NCI-H187 treated with DMSO at 0.1 percent for 48 hours (cell line): ENCODE results near the gene RTBDN.

Experiments used
- DNase-seq: peaks from one replicate; lab custom pipeline; 2025; lab: John Stamatoyannopoulos, UW

The RTBDN gene

DNA sequence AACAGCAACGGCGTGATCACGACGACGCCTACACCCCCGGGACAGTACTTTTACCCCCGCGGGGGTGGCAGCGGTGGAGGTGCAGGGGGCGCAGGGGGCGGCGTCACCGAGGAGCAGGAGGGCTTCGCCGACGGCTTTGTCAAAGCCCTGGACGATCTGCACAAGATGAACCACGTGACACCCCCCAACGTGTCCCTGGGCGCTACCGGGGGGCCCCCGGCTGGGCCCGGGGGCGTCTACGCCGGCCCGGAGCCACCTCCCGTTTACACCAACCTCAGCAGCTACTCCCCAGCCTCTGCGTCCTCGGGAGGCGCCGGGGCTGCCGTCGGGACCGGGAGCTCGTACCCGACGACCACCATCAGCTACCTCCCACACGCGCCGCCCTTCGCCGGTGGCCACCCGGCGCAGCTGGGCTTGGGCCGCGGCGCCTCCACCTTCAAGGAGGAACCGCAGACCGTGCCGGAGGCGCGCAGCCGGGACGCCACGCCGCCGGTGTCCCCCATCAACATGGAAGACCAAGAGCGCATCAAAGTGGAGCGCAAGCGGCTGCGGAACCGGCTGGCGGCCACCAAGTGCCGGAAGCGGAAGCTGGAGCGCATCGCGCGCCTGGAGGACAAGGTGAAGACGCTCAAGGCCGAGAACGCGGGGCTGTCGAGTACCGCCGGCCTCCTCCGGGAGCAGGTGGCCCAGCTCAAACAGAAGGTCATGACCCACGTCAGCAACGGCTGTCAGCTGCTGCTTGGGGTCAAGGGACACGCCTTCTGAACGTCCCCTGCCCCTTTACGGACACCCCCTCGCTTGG is 42.1 kb downstream of the RTBDN start:
- no peak for DNase-seq

DNA sequence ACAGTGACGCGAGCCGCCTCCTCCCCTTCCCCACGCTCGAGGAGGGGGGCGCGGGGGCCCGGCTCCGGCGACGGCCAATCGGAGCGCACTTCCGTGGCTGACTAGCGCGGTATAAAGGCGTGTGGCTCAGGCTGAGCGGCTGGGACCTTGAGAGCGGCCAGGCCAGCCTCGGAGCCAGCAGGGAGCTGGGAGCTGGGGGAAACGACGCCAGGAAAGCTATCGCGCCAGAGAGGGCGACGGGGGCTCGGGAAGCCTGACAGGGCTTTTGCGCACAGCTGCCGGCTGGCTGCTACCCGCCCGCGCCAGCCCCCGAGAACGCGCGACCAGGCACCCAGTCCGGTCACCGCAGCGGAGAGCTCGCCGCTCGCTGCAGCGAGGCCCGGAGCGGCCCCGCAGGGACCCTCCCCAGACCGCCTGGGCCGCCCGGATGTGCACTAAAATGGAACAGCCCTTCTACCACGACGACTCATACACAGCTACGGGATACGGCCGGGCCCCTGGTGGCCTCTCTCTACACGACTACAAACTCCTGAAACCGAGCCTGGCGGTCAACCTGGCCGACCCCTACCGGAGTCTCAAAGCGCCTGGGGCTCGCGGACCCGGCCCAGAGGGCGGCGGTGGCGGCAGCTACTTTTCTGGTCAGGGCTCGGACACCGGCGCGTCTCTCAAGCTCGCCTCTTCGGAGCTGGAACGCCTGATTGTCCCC is 42.9 kb downstream of the RTBDN start, which contains the start of gene JUNB:
Gene JUNB, plus strand, starts transcription at position 142 of the 706 bp plus-strand sequence. Its CDS starts 286 bp downstream, at position 428.
- DNase-seq, result no peak

DNA sequence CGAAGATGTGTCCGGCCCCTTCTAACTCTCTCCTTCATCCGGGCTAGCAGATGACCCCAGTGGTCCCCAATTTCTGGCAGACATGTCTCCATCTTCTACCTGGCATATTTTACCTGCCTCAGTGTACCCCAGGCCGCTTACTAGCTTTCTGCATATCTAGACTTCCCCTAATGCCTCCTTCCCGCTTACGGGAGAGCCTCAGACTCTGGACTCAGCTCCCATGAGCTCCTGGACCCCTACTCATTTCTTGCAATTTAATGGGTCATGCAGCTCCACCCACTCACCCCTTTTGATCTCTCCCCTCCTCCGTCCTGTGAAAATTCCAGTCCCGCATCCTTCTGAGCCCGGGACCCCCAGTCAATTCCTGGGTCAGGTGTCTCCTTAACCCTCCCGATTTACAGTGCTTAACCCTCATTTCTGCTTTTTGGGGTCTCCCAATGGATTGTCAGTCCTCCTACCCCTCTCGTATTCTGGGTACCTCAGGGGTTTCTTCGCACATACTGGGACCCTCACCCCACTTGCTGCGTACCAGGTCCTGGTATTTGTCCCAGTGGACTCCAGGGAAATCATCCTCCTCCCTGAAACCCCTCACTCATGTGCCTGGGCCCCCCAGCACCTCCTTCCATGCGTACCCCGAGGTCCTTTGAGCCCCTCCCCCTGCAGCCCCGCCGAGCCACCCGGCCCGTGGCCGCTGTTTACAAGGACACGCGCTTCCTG is 43.6 kb downstream of the RTBDN start:
- no peak for DNase-seq

DNA sequence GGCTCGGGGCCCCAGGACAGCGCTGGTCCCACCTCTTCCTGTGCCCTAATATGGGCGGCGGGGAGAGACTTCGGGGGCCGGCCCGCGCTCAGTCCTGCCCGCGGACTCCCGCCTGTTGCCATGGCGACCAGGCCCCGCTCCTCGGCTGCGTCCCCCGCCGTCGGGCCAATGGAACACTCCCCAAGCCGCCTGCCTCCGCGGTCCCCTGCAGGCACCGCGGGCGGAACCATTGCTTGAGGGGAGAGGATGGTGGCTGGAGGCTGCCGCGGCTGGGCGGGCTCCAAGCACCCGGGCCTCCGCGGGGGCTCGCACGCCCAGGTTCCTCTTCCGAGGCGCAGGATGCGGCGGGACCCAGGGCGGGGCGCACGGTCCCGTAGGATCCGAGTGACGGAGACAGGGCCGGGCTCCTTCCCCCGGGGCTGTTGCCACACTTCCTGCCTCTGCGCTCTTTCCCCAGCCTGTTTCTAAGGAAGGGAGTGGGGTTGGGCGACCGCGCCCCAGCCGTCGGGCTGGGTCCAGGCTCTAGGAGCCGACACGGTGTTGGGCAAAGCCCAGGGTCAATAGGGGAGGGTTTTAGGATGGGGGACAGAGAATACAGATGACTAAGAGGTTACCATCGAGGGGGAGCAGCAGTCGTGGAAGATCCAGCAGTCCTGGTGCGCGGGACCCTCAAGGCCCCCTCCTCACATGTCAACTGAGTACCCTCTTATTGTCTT is 44.3 kb downstream of the RTBDN start:
- no peak for DNase-seq

DNA sequence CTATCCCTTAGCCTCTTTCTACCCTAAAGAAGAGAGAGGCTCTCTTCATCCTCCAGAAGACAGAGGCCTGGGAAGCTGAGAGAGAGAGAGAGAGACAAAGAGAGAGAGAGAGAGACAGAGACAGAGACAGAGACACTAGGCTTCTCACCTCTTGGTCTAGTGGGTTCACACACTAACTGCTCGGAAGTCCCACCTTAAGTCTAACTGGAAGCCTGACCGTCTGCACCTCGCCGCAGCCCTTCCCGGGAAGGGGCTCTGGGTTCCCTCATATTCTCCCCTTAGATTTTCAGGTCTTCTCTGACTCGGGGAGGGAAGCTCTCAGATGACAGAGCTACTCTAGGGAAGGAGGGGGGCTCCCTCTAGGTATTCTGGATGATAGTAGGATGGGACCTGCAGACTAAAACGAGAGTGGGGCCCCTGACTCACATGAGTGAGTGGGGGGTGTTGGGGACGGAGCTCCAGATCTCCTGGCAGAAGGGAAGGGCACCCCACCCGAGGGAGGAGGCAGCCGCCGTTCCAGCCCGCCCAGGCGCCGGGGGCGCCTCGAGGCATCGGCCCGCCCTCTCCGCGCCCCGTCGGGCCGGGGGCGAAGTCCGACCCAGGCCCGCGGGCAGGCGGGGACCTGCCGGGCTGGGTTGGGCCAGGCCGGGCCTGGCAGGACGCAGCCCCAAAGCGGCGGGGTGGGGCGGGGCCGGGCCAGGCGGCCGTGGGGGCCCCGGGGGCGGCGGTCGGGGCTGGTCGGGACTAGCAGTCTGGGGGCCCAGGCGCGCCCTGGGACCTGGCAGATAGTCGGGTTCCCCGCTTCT is 45.1 kb downstream of the RTBDN start:
- DNase-seq, result no peak

DNA sequence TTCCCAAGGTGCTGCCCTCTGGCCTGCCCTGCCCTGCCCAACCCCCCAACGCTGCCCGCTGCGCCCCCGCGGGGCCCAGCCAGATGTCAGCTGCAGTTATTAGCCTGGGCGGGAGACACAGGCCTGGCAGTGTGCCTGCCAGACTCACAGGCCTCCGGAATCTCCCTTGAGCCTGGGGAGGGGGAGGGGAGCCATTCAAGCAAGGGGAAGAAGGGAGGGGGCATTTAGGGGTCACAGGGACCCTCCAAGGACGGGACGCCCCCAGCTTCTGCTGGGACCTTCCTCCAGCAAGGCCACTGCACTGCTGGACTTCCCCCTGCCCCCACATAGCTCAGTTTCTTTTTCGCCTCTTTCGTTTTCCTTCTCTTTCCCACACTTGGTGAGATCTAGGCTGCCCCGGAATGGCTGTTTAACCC is 45.7 kb downstream of the RTBDN start:
- no peak for DNase-seq

DNA sequence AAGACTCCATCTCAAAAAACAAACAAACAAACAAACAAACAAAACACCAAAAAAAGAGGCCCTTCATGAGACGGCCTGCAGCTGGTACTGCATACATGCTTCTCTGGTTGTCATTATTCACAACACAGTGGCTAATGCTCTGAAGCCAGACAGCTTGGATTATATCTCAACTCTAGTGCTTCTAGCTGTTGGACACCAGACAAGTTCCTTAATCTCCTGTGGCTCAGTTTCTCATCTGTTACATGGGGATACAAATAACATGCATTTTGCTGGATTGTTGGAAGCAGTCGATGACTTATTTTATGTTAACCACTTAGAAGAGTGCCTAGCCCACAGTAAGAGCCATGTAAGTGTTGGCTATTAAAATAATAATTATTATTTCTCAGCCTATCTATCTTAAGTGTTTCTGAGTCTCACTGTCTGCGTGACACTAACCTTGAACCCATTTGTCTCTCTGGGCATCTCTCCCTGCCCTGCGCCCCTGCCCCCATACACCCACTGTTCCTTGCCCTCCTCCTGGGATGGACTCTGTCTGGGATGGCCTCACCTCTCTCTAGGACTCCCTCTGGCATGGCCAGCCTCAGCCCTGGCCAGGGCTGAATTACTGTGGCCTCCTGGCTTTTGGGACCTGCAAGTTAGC is 46.2 kb downstream of the RTBDN start:
- no peak for DNase-seq

DNA sequence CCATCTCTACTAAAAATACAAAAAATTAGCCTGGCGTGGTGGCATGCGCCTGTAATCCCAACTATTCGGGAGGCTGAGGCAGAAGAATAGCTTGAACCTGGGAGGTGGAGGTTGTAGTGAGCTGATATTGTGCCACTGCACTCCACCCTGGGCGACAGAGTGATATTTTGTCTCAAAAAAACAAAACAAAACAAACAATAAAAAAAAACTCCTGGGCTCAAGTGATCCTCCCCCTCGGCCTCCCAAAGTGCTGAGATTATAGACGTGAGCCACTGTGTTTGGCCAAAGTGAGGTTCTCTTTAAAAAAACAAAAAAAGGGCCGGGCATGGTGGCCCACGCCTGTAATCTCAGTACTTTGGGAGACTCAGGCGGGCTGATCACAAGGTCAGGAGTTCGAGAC is 46.9 kb downstream of the RTBDN start:
- DNase-seq, result no peak

DNA sequence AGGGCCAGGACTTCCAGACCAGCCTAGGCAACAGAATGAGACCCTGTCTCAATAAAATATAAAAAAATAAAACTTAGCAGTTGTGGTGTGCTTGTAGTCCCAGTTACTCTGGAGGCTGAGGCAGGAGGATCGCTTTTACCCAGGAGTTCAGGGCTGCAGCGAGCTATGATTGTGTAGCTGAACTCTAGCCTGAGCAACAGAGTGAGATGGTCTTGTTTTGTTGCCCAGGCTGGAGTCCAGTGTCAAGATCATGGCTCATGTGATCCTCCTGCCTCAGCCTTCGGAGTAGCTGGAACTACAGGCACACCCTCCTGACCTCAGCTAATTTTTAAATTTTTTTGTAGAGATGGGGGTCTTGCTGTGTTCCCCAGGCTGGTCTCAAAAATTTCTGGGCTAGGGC is 47.4 kb downstream of the RTBDN start:
- no peak for DNase-seq

DNA sequence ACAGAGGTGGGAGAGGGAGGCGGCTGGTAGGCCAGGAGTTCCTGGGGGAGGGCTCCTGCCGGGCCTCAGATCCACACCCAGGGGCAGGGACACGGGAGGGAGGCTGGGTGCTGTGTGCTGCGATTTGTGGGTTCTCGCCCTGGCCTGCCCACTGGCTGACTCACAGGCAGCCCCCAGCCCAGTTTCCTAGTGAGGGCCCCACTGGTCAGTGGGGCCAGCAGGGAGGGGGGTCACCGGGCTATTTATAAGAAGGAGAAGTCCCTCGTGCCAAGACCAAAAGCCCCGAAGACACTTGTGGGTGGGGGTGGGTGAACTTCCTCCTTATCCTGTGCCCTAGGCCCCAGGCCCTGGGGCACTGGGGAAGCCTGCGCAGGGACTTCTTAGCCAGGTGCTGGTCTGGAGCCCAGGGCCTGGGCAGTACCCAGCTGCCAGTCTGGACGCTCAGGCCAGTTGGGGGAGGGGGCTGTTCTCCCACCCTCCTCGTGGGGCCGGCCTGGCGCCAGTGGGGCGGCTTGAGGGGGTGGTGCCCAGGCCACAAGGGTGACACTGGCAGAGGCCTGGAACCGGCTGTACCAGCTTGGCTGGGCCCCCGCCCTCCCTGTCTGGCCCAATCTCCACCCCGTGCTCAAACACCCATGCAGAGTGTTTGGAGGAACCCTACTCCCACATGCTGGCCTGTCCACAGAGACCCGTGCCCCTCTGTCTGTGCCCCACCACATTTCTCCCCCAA is 48.1 kb downstream of the RTBDN start:
- DNase-seq, result no peak

DNA sequence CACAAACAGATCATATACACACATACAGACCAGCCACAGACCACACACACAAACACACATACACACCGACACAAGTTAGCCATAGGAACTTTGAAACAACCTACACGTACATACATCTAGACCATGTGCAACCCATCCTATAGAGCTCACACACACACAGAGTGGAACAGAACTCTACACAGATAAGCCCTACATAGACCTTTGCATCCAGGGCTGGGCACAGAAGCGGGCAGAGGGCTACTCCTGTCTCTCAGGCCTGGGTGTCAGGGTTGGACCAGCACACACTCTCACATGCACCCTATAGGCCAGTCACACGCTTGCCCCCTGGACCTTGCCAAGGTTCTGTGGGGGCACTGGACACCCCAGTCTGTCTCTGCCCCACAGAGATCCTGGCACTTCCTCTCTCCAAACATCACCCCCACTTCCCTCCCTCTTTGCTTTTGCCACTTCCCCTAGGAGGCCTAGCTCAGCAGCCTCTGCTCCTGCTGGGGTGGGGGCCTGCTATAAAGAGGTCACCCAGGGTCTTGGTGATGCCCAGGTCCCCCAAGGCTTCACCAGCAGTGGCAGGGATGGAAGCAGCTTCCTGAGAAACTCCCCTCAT is 48.8 kb downstream of the RTBDN start:
- DNase-seq, result no peak

DNA sequence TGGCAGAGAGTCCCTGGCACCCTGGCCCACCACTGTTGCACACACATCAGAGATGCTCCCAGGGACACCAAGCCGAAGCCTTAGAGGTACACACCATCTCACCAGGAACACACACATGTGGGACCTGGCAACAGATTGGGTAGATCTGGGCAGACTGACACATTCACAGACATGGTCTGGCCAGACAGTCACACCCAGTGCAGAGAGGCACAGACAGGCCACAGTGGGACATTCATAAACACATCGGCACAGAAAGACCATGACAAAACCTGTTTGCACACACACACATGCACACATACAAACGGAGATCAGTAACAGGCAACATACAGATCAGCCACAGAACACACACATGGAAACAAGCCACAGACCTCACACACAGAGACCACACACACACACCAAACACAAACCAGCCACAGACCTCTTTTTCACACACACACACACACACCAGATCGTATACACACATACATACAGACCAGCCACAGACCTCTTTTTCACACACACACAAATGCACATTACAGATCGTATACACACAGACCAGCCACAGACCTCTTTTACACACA is 49.4 kb downstream of the RTBDN start:
- DNase-seq, result no peak

DNA sequence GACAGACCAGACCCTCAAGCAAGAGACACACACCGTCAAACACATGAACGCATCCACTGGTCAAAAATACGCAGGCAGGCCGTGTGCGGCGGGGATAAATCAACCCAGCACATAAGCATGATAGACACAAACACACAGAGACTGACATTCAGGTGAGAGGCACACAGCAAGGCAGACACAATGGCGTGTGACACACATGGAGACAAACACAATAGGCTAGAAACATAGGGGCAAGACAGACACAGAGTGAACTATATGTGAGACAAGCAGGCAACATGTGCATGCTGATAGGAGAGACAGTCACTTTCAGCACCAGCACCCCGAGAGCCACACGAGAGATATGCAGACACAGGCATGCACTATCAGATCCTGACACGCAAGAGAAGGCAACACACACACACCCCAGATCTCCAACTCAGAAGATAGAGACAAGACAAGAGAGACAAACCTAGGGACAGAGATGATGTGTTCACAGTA is 49.9 kb downstream of the RTBDN start:
- DNase-seq, result no peak

DNA sequence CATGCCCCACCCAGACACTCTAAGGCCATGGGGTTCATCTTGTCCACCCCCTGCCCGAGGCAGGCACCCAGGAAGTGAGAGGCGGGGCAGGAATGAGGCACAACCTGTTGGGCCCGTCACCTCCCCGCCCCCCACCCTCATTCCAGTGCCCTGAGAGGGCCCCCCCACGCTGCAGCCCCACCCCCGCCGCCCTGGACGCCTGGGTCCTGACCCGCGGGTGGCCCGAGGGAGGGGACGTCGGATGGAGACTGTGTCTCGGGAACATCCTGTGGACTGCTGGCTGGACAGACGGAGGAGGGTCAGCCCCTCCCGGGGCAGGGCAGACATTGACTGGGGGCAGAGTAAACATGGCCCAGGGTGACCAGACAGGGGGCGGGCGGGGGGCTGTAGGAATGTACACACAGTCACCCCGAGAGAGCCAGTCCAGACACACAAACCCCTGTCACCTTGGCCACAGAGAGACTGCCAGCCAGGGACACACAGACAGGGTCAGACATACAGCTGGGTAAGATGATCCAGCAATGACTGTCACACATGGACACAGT is 50.5 kb downstream of the RTBDN start:
- no peak for DNase-seq

DNA sequence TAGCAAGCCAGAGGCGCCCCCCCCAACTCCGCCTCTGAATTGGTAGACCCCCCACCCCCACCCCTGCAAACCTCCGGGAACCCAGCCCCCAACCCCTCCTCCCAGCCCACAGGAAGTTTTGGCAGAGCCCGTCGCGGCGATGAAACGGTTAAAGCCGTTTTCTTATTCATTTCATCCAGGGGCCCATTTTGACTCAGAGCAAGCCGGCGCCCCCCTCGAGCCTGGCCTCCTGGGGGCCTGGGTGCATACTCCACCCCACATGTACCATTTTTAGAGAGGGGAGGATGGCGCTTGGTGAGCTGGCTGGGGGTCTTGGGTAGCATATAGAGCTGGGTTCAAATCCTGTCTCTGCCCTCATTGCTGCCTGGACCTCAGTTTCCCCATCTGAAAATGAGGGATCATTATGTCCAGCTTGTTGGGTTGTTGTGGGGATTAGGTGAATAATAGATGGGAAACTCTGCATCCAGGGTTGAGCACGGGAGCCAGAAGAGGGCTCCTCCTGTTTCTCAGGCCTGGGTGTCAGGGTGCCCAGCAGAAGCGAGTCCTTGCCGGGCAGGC is 51.0 kb downstream of the RTBDN start:
- DNase-seq, result no peak

DNA sequence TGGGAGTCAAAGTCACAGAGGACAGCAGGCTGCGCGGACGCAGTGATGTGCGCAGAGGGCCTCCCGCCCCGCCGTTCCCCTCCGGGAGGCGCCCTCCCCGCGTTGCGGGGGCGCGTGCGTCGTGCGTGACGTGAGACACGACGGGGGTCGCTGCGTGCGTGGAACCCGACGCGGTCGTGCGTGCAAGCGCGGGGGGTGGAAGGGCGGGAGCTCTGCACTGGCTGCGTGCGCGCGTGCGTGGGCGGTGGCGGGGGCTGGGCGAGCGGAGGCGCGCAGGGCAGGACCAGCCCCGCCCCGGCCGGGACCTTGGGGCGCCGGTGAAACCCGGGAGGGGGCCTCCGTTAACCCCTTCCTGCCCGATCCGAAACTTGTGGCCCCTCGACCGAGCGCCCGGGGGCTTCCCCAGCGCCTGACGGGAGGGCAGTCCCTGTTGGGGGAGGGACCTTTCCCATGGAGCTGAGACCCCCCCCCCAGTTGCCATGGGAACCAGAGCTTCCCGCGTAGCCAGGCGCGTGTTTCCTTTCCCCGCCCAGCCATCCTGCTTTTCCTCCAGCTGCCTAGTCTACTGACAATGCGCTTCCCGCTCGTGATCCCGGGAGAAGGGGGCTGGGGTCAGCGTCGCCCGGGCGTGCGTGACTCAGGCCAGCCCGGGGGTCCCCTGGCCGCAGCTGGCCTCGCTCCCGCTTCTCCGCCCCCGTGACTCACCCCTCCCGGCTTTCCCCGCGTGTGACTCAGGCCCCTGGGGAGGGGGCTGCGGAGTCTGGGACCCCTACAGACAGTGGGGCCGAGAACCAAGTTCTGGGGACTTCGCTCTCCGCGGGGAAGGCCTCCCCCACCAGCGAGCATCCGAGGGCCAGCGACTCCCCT is 51.7 kb downstream of the RTBDN start:
- DNase-seq, result no peak

DNA sequence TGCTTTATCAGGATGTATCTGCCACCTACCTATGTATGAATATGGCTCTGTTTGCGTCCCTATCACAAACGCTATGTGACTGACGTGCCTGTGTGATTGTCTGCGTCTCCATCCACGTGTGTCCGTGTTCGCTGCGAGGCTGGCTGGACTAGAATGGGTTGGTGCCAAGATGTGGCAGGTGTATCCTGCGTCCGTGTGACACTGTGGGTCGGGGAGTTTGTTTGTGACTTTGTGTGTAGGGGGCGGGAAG is 52.3 kb downstream of the RTBDN start:
- DNase-seq, result no peak
